Mucosa of gallbladder (tissue), 1 donor: ENCODE results near the gene BCCIP. TPM values are rescaled to one million over a fixed set of nuclear protein-coding genes. Genes with fewer than 3 reads are reported as not detected.

Experiments used
- DNase-seq: peaks from one replicate; pipeline ENCODE4 v3.0.0-alpha.2; 2020; ENCODE audit warnings: low spot score
- total RNA-seq: library from RNA; stranded (reverse); gene quantifications from one replicate; pipeline ENCODE4 v1.2.1, GENCODE V29; 2021
- donor health status: DM: no; HTN: no; CAD: no.

BCCIP gene
- 40.7 TPM for total RNA-seq

DNA sequence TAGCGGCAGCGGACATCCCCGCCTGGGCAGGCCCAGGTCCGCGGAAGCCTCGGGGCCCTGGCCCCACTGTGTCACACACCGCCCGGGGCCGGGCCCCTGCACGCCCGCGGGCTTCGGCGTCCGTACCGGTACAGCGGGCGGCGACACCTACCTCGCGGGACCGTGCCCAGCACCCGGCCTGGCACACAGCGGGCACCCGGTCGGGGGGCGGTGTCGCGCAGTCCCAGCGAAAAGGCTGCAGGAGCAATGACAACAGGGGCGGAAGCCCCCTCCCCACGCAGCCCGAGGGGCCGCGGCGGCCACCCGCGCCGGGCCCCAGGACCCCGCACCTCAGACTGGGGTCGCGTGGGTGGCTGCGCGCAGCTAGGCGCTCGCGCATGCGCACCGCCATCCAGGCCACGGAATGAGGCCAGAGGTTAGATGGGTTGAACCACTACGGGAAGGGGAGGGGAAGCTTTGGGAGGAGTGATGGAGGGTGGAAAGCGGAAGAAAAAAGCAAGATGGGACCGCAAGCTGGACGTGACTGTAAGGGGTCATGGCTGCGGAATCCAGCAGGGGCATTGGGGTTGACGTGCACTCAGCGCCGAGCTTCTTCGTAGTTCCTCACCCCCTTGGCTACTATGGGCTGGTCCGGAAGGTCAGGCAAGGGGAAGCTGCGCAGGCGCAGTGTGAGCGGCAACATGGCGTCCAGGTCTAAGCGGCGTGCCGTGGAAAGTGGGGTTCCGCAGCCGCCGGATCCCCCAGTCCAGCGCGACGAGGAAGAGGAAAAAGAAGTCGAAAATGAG is at the start of gene BCCIP, which contains the start of gene UROS:
Gene BCCIP (plus strand): TSS at position 669 of the 785 bp plus-strand sequence. CDS start 12 bp downstream, at position 681.
Gene UROS (minus strand): TSS at position 381 of the 785 bp plus-strand sequence. CDS start 6,759 bp downstream, outside the sequence.
- DNase-seq, result peak; percentile 93

DNA sequence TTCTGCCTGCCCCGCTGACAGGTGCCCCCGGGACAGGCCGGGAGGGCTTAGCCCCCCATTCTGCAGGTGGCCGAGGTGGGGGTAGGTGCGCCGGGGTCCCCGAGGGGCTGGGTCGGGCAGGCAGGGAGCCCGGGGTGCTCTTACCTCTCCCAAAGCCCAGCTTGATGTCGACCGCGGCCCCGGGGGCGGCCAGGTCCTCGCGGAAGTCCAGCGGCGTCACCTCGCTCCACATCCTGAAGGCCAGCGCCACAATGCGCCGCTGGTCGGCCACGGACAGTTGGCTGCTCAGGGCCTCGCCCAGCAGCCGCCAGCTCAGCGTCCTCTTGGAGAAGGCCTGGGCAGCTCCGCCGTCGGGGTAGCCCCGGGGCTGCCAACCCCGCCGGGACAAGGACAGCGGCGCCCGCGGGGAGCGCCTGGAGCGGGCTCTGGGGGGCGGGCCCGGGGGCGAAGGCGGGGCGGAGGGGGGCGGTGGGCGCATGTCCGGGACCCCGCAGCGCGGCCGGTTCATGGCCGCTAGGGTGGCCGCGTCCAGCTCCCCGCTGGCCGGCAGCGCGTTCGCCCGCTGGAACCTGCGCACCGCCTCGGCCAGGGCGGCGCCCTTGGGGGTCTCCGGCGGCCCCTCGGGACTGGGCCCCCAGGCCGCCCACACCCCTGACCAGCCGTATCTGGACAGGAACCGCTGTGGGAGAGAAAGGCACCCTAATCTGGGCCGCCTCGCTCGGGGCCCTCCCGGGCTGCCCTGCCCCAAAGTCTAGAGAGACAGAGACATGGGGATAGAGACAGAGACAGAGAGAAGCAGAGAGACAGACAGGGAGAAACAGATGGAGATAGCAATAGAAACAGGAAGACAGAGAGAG is 49.4 kb upstream of the BCCIP start:
- no peak for DNase-seq

DNA sequence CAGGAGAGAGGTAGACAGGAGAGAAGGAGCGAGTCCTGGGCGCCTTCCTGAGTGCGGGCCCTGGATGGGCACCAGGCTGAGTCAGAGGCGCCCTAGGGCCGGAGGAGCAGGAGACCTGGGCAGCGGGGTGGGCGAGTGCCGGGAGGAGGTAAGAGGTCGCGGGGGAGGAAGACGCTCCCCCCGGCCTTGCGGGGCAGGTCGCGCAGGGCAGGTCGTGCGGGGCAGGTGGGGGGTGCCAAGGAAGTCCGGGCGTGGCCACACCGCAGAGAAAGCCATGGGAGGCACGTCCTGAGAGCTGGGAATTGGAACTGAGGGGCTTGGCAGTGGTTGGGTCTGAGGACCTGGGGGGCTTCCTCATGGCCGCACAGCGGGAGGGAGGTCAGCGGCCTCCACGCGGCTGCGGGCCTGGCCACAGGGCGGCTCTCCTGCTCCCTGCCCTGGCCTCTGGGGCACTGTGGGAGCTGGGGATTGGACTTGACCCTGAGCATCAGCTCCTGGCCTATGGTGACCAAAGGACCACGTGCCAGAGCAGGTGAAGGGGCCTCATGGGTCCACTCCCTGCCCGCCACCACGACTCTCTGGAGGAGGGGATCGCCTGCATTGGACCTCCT is 48.7 kb upstream of the BCCIP start:
- no peak for DNase-seq

DNA sequence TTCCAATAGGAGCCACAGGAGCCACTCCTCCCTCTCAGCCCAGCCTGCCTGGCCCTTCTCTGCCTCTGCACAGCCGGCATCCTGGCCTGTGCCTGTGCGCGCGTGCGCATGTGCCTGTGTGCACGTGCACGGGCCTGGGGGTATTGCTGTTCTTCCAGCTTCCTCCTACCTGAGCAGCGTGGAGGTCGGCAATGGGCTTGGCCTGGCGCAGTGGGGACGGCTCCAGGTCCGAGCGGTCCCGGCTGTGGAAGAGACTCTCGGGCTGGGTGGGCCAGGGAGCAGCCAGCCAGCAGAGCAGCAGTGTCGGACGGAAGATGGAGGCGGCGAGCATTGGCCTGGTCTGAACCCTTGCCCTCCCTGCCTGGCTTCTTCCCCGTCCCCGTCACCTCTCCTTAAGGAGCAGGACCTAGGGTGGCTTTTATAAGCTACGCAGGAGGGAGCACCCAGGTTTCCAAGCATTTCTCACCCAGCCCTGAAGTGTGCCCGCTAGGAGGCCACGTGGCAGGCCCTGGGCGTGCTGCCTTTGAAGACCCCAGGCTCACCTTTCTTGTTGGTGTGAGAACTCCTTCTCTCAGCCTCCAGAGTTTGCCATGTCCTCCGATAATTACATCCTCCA is 47.7 kb upstream of the BCCIP start, which contains the start of gene MMP21:
Gene MMP21 (minus strand): TSS at position 331 of the 616 bp plus-strand sequence. CDS start 0 bp downstream, at position 331.
- no peak for DNase-seq

DNA sequence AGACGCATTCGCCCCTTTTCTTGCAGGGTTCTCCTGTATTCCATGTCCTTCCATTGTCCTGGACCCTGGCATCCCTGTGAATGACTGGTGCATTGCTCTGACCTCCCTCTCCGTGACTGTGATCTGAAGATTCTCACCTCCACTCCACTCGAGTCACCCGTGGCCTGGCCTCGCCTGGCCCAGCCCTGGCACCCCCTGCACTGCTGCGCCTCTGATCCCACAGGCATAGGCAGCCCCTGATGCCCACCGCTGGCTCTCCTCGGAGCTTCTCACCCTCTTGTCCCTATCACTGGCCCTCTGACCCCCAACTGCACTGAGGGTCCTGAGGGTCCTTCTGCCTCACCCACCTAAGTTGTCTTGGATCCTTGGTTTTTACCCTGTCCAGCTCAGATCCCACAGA is 45.5 kb upstream of the BCCIP start:
- DNase-seq, result no peak

DNA sequence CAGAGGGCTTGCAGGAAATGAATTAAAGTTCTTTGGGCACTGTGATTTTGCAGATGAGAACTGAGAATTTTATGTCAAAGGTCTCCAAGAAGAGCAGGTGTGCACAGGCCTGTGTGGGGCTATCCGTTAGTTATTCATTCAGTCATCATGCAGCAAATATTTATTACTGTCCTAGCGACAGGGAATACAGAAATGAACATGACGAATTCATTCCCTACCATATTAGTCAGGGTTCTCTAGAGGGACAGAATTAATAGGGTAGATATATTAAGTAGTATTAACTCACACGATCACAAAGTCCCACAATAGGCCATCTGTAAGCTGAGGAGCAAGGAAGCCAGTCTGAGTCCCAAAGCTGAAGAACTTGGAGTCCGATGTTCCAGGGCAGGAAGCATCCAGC is 44.8 kb upstream of the BCCIP start:
- DNase-seq, result no peak

DNA sequence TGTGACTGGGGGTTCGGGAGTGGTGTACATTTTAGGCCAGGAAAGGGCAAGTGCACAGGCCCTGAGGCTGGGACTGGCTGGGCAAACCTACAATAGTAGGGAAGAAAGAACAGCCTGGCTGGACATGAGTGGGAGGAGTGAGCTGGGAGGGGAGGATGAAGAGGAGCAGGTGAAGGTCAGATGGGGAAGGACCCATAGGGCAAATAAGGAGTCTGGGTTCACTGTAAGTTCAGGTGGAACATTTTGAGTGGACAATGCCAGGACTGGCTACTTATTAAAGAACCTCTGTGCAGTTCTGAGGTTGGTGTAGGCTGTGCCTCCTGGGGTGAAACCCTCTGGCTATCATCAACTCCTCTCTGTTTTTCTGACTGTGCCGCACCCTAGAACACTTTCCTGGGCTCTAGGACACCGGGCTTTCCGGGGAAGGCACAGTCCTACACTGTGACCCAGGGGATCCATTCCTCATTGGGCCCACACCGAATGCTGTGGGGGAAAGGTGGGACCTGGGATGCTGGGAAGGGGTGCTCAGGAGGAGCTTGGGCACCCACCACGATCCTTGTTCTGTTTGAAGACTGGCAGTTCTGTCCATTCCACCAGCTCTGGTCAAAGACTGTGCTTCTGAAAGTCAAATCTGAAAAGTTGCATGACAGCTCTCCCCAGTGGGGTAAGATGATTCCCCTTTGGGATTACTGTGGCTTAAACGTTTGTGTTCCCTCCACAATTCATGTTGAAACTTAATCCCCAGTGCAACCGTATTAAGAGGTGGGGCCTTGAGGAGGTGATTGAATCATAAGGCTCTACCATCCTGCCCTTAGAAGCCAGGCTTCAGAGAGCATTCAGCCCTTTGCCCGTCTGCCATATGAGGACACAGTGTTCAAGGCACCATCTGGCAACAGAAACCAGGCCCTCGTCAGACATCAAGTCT is 43.7 kb upstream of the BCCIP start:
- no peak for DNase-seq

DNA sequence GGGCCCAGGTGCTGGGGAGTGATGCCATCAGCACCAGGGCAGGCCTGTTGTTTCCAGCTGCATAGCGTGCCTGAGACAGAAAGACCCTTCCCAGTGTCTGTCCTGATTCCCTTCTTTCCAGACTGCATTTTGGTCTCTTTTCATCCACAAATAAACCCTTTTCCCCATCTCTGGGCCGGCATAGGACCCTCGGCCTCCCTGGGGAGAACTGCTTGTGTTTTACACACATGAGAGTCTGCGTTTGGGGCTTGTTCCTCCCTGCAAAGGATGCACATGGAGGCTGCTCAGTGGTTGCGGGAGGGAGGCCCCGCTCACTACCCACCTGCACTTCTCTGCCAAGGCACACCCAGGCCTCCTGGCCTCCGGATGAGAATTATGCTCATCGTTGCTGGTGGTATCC is 42.0 kb upstream of the BCCIP start:
- DNase-seq, result no peak

DNA sequence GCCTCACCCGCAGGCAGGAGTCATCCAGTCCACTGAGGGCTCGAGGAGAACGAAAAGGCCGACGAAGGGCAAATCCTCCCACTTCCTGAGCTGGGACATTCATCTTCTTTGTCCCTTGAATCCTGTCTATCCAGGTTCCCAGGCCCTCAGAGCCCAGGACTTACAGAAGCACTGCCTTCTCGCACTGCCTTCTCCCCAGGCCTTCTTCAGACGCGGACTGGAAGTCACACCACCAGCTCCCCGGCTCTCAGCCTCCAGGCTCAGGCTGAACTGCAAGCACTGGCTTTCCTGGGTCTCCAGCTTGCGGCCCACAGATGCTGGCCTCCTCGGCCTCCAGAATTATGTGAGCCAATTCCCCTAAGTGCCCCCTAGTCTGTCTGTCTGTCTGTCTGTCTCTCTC is 41.3 kb upstream of the BCCIP start:
- DNase-seq, result no peak

DNA sequence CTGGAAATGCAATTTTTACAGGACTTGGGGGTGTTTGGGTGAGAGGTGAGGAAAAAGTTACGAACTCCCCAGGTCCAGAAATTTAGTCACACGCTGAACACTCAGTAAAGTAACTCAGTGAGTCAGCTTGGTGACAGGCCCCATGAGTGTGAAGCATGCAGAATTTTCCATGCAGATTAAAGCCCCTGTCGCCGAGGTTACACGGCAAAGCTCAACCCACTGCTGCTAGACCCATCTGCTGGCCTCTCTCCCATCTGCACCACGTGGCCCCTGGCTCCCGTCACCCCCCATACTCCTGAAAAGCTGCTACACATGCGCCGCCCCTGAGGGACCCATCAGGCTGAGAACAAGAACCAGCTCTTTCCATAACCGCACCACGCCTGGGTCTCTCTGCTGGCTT is 40.7 kb upstream of the BCCIP start:
- DNase-seq, result no peak

DNA sequence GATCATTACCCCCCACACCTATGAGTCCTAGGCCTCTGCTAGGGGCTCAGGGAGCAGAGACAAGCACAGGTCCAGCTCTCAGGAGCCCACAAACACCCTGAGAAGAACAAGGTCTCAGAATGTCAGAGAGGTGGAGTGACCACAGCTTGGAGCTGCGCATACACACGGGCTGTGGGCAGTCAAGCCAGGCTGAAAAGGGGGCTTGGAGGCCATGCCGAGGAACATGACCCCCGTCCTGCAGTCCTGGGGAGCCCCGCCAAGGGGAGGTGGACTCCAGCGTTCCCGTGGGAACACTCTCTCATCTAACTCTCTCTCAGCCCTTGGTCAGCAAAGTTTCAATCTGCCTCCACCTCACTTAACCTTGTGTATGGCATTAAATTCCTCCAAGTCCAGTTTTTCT is 39.9 kb upstream of the BCCIP start:
- no peak for DNase-seq

DNA sequence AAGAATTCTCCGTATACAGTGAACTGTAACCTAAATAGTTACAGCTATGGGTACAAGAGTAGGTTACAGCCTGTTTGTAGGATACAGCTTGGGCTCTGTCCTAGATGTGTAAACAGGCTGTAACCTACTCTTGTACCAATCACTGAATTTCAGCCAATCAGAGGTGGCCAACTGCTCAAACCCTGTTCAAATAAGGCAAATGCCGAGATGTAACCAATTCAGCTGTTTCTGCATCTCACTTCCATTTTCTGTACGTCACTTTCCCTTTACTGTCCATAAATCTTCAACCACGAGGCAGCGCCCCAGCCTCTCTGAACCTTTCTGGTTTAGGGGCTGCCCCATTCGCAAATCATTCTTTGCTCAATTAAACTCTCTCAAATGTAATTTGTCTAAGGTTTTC is 39.4 kb upstream of the BCCIP start:
- no peak for DNase-seq

DNA sequence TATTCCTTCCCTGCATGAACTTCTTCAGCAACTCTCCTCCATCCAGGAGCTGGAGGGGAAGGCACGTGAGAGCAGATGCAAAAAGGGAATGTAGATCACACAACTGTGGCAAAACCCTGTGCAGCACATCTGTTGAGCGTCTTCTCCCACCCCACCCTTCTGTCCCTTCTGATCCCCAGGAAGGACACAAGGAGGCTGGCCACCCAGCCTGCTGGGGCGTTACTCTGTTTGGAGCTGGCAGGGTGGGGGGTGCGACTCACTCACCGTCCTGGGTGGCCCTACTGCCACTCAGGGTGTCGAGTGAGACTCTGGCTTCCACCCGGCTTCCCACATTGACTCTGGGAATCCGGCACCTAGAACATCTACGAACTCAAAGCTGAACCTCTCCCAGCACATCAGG is 37.6 kb upstream of the BCCIP start:
- no peak for DNase-seq

DNA sequence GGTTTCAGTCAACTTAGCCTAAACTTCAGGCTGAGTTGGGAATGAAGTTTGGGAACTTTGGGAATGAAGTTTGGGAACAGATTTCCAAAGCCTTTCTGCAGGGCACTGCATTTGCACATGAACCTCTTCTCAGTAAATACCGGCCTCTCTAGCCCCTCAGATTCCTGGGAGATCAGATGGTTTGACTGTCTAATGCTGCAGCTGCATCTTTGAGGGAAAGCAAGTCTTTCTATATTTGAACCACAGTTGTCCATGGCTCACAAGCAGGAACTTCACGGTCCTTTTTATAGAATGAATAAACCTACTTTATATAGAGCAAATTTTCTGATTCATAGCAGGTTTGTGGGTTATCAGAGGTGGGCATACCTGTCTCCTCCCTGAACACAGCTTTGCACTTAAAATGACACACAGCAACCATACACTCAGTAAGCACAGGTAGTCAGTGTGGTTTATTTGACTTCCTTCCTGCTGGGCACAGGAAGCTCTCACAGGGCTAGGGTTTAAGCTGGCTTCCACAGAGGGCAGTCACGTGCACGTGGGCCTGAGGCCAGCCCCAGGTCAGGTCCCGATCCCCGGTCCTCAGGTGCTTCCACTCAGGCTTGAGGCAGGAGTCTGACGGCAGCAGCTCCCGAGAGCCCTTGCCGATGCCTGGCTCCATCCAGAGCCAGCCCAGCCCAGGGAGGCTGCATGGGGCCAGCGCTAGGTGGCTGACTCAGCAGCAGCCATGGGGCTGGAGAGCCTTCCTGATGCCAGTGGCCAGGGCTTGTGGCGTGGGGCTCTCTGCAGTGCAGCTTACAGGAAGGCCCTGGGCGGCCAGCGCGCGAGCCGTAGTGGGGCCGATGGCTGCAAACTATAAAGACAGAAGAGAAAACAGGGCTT is 35.0 kb upstream of the BCCIP start:
- no peak for DNase-seq

DNA sequence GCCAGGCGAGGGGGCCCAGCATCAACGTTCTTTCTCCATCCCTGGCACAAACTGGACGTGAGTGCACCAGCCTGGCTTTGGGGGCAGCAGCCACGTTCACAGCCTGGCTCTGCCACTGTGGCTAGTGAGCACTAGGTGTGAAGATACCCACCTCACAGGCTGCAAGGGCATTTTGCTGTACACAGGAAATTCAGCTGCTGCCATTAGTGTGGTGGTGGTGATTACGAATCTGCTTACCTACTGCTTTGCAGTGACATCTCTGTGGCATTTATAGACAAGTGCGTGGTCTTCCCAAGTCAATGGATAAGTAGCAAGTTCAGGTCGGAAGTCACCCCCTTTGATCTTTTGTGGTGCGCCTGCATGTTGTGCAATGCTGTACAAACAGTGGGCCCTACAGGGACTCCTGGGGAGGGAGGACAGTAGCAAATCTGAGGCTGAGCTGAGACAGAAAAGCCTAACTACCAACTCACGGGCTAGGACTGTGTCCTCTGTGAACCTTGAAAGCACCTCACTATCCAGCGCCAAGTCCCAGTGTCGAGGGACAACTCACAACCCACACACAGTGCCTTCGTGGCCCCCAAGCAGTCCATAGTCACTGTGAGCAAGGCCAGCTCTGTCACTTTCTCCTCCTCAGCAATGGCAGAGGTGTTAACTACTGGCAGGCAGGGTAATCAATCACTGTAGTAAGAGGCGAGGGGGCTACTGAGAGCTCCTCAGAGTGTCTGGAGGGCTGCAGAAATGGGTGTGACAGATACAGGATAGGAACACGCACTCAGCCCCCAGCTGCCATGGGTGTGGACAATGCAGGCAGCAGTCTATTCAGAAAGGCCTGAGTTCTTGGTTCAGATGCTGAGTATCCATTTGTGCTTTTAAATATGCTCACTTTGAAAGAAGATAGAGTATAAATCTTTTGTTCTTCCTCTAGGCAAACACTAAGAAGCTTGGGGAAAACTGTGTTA is 30.7 kb upstream of the BCCIP start:
- DNase-seq, result no peak

DNA sequence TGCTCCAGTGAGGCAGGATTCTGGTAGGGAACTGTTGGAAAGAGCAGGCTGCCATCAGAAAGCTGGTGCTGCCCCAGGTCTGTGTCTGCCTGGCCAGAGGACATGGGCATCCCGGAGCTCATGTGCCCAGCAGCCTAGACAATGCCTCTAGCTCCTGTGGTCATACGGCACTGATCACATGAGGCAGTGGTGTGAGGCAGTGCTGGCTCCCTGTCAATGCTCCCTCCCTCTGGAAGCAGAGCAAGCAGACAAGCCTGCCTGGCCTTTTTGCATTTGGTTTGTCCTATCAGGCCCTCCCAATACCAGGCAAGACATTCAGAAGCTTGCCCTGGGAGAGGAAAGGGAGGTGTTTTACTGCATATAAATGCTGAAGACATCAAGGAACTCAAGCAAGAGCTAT is 28.2 kb upstream of the BCCIP start:
- DNase-seq, result no peak

DNA sequence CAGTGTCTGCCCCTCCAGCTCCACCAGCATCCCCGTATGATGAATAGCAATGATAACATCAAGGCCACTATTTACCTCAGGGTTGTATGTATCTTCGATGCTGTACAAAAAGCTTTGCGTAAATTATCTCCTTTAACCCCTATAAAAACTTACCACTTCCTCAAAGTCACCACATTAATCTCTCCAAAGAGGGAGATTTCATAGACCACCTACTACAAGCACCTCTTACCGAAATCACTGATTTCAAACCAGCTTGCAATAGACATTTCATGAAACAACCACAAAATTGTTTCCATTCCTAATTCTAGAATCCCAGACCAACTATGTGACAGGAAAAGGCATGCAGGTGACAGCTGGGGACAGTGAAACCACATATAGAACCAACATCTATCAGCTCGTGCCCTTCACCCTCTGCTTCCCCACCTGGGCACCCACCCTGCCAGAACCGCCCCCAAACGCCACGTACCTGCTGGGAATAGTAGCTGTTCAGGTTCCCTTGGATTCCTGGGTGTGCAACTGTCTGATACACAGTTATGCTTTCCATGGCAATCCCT is 27.6 kb upstream of the BCCIP start:
- no peak for DNase-seq

DNA sequence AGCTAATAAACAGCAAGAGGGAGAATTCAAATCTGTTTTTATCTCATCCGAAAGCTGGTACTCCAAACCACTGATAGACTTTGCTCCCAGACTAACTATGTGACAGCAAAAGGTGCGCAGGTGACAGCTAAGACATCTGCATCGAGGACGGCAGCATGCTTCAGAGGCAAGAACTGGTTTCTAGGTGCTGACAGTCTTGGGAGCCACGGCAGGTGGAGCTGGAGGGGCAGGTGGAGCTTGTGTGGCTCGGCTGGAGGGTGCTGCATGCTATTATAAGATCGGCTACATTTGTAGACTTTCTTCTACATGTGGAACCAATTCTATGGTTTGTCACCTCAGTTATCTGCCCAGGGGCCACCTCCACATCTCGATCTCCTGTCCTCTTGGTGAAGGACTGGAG is 25.9 kb upstream of the BCCIP start:
- DNase-seq, result no peak
